Adrenal gland (tissue), 5 donors: ENCODE results near the gene PCDHGC5.

Source experiments
- CTCF ChIP-seq, 6 experiments: fragments of 450-650 bp in 4 of 6; fragments of 200-600 bp in 2 of 6; sonication (generic) in 1 of 6; IDR thresholded peaks; 1 replicate in 5 of 6; 2 replicates in 1 of 6; pipeline versions ENCODE4 v1.5.1 to v1.8.0; 2016 to 2021; ENCODE audit warnings: antibody characterized with exemption in 6 of 6, mild to moderate bottlenecking in 2 of 6, moderate library complexity in 1 of 6
- POLR2A ChIP-seq, 2 donors: fragments of 450-650 bp; IDR thresholded peaks; one replicate each; pipeline ENCODE4 v1.6.1; 2017; ENCODE audit warnings: antibody characterized with exemption in 2 of 2, mild to moderate bottlenecking in 2 of 2, moderate library complexity in 1 of 2
- donor health status: DM: no; HTN: no; CAD: no.

GRCh38 chr5:141440341-141440740, 48.5 kb upstream of the PCDHGC5 start:
- TF ChIP-seq CTCF (IDR thresholded peaks at IDR 0.05), result no peak
- TF ChIP-seq POLR2A (IDR thresholded peaks at IDR 0.05), result no peak
